Measurements from ENCODE around the gene NTN4. TPM values are rescaled to one million over a fixed set of nuclear protein-coding genes. Genes with fewer than 3 reads are reported as not detected.
"Not testable (repeated sequence)": the region's sequence is repeated elsewhere in the genome, so short reads cannot be mapped to it uniquely, and the experiment has no call there.

NTN4 gene
- total RNA-seq, 6 experiments from 2014 or later: 51.3 to 117 (median 101) TPM

DNA sequence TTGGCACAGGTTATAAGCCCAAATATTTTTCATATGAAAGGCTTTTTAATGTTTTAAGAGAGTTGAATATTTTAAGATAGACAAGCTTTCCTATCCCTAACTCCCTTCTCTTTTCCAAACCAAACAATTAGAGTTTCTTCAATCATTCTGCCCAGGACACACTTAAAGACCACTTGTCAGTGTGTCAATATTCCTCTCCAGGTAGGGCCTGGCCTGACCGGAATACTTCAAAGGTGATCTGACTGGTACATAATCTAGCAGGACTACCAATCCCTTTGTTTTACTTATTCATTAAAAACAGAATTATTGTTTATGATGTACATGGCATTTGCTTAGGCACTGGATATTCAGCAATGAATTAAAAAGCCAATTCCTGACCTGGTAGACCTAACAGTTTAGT, 44.0 kb upstream of the NTN4 start:
- Mint-ChIP-seq H3K4me3 (no peak overlapping the region), H3K36me3 (ENCODE audit: low read depth) (no peaks in the 10 kb centered on the region), H3K27me3 (ENCODE audit: insufficient read depth) (peaks cover 32% of the 10 kb centered on the region), H3K4me1 (ENCODE audit: low read depth) (peaks cover 32% of the 10 kb centered on the region), H3K9me3 (no peaks in the 10 kb centered on the region), H3K27ac (no peak overlapping the region)
- no peak for DNase-seq
- TF ChIP-seq, protein P1, sequence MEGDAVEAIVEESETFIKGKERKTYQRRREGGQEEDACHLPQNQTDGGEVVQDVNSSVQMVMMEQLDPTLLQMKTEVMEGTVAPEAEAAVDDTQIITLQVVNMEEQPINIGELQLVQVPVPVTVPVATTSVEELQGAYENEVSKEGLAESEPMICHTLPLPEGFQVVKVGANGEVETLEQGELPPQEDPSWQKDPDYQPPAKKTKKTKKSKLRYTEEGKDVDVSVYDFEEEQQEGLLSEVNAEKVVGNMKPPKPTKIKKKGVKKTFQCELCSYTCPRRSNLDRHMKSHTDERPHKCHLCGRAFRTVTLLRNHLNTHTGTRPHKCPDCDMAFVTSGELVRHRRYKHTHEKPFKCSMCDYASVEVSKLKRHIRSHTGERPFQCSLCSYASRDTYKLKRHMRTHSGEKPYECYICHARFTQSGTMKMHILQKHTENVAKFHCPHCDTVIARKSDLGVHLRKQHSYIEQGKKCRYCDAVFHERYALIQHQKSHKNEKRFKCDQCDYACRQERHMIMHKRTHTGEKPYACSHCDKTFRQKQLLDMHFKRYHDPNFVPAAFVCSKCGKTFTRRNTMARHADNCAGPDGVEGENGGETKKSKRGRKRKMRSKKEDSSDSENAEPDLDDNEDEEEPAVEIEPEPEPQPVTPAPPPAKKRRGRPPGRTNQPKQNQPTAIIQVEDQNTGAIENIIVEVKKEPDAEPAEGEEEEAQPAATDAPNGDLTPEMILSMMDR (IDR thresholded peaks at IDR 0.05): no peak

- peaks cover 14% of the 10 kb centered on the region for H3K4me1 Mint-ChIP-seq (ENCODE audit: low read depth)
- peaks cover 38% of the 10 kb centered on the region for H3K27me3 Mint-ChIP-seq (ENCODE audit: insufficient read depth)
- no peaks in the 10 kb centered on the region for H3K36me3 Mint-ChIP-seq (ENCODE audit: low read depth)
- no peak for DNase-seq
- no peaks in the 10 kb centered on the region for H3K9me3 Mint-ChIP-seq
- TF ChIP-seq, protein P1 (IDR thresholded peaks at IDR 0.05): no peak
- no peak overlapping the region for H3K27ac Mint-ChIP-seq
- H3K4me3 Mint-ChIP-seq: no peak overlapping the region
Observed at GRCh38 chr12:95830335-95831089, 39.9 kb upstream of the NTN4 start.

- H3K4me3 Mint-ChIP-seq: no peak overlapping the region
- peaks cover 10% of the 10 kb centered on the region for H3K4me1 Mint-ChIP-seq (ENCODE audit: low read depth)
- TF ChIP-seq, protein P1 (IDR thresholded peaks at IDR 0.05): no peak
- no peak for DNase-seq
- peaks cover 38% of the 10 kb centered on the region for H3K27me3 Mint-ChIP-seq (ENCODE audit: insufficient read depth)
- no peak overlapping the region for H3K27ac Mint-ChIP-seq
- H3K36me3 Mint-ChIP-seq (ENCODE audit: low read depth): no peaks in the 10 kb centered on the region
- H3K9me3 Mint-ChIP-seq: no peaks in the 10 kb centered on the region
Observed at GRCh38 chr12:95829395-95829794, 38.8 kb upstream of the NTN4 start.

GRCh38 chr12:95820096-95820703, 29.6 kb upstream of the NTN4 start:
- H3K27ac Mint-ChIP-seq: no peak overlapping the region
- H3K4me1 Mint-ChIP-seq (ENCODE audit: low read depth): no peaks in the 10 kb centered on the region
- H3K4me3 Mint-ChIP-seq: no peak overlapping the region
- no peaks in the 10 kb centered on the region for H3K9me3 Mint-ChIP-seq
- DNase-seq: peak; percentile 62
- H3K27me3 Mint-ChIP-seq (ENCODE audit: insufficient read depth): peaks cover 12% of the 10 kb centered on the region; the same call in 1 of the 2 replicates
- TF ChIP-seq, protein P1 (IDR thresholded peaks at IDR 0.05): peak; percentile 87
- no peaks in the 10 kb centered on the region for H3K36me3 Mint-ChIP-seq (ENCODE audit: low read depth)

DNA sequence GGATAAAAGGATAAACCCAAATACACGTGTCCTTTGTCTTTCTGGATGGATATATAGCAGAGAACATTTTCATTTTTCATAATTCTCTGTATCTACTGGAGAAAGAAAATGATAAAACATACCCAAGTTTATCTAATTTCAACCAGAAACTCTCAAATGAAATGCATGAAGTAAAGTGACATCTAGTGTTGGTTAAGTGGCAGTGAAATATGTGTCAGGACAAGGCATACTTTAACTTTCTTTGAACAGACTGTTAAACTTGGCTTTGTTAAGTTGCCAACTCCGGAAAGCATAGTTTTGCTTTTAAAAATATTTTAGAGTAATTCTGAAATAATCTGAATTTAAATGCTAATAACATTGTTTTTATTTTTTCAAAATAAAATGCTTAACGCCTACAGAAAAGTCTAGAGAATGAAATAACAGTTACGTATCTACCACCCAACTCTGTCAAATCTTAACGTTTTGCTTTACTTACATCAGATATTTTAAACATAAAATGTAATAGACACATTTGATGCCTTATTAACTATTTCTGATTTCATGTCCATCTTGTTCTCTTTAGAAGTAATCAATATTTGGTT, 25.2 kb upstream of the NTN4 start:
- Mint-ChIP-seq H3K4me1 (ENCODE audit: low read depth) (no peaks in the 10 kb centered on the region), H3K27me3 (ENCODE audit: insufficient read depth) (no peaks in the 10 kb centered on the region; the same call in none of the 2 replicates), H3K4me3 (no peak overlapping the region), H3K36me3 (ENCODE audit: low read depth) (no peaks in the 10 kb centered on the region), H3K9me3 (no peaks in the 10 kb centered on the region), H3K27ac (no peak overlapping the region)
- TF ChIP-seq, protein P1 (IDR thresholded peaks at IDR 0.05): peak; percentile 88
- DNase-seq: peak; percentile 55

DNA sequence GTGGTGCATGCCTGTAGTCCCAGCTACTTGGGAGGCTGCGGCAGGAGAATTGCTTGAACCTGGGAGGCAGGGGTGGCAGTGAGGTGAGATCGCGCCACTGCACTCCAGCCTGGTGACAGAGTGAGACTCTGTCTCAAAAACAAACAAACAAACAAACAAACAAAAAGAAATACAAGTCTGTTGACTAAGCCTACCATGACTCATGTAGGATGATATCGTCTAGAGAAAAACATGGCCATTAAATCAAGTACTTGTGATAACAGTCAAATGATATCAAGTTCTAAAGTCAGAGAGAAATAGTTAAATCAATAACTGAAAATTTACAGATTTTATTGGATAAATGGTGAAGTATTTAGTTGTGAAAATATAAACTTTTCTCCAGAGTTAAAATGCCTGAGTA, 21.6 kb upstream of the NTN4 start:
- not testable (repeated sequence) for H3K27me3 Mint-ChIP-seq (ENCODE audit: insufficient read depth); H3K4me3 Mint-ChIP-seq; DNase-seq; H3K27ac Mint-ChIP-seq; H3K9me3 Mint-ChIP-seq; H3K36me3 Mint-ChIP-seq (ENCODE audit: low read depth)
- peaks cover 23% of the 10 kb centered on the region for H3K4me1 Mint-ChIP-seq (ENCODE audit: low read depth)
